Measurements from ENCODE around the gene CCR5.
A peak's percentile ranks its signal among the peaks of the same experiment; 100 is the strongest.
"Not testable (repeated sequence)": the region's sequence is repeated elsewhere in the genome, so short reads cannot be mapped to it uniquely, and the experiment has no call there.

Gene CCR5

DNA sequence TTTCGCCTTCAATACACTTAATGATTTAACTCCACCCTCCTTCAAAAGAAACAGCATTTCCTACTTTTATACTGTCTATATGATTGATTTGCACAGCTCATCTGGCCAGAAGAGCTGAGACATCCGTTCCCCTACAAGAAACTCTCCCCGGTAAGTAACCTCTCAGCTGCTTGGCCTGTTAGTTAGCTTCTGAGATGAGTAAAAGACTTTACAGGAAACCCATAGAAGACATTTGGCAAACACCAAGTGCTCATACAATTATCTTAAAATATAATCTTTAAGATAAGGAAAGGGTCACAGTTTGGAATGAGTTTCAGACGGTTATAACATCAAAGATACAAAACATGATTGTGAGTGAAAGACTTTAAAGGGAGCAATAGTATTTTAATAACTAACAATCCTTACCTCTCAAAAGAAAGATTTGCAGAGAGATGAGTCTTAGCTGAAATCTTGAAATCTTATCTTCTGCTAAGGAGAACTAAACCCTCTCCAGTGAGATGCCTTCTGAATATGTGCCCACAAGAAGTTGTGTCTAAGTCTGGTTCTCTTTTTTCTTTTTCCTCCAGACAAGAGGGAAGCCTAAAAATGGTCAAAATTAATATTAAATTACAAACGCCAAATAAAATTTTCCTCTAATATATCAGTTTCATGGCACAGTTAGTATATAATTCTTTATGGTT, at the start of gene CCR5:
Gene CCR5, plus strand, starts transcription at position 108 of the 680 bp plus-strand sequence. CDS start 1,957 bp downstream, outside the sequence.
- peak; percentile 44 for DNase-seq

DNA sequence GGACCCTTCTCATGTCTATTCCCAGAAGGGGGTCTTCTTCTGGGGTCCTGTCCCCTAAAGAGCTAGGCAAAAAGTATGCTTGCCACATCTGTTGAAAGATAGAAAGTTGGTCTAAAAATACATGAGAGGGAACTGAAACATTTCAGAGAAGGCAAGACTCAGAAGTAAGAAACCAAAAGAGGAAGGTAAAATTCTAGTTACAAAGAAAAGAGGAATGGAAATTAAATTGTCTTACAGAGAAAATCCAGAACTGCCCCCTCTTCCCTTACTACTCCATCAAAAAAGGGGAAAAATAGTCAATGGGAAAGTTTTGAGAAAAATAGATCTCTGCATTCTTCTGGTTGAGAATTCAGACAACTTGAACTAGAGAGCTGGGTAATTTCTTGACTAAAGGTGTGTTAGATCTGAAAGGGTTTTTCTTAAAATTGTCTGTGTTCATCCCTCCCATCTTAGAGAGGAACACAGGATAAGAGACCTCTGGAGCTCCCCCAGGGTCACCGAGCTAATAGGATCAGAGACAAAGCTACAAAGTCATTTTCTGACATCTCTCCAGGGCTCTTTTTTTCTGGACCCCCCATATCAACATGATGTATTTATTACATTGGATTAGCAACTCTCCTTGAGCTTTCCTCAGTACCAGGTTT, 49.2 kb upstream of the CCR5 start:
- DNase-seq: no peak

DNA sequence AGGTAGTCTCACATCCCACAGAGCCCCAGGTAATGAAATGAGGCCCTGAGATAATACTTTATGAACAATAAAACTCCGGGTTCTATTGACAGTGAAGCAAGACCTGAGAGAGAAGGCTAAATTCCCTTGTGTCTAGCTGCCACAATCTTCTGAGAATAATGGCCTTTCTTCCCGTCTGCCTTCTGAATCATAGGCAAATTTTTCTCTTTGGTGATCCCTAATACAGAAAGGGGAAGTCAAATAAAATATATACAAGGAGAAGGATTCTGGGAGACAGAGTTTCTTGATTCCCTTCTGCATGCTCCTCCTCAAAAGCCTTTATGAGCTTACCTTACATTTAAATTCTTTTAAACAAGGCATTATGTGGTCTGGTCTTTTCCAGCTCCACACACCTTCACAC, 46.7 kb upstream of the CCR5 start:
- no peak for DNase-seq

DNA sequence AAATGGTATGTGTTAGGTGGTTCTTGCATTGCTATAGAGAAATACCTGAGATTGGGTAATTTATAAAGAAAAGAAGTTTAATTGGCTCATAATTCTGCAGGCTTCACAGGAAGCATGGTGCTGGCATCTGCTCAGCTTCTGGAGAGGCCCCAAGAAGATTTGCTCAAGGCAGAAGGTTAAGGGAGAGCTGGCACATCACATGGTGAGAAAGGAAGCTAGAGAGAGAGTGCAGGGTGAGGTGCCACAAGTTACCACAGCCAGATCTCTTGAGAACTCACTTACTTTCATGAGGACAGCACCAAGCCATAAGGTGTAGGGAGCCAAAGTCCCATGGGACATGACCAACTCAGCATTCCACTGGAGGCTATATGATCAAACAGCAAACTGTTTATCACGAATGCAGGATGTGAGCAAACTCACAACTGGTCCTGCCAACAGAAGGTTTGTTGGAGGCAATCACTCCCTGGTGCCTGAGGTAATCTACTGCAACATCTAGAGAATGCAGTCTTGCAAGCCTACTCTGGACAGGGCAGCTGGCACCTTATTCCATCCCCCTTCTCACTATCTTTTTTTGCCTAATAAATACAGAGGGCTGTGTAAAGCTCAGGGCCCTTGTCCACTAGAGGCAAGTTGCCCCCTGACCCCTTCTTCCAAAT, 45.0 kb upstream of the CCR5 start:
- no peak for DNase-seq

DNA sequence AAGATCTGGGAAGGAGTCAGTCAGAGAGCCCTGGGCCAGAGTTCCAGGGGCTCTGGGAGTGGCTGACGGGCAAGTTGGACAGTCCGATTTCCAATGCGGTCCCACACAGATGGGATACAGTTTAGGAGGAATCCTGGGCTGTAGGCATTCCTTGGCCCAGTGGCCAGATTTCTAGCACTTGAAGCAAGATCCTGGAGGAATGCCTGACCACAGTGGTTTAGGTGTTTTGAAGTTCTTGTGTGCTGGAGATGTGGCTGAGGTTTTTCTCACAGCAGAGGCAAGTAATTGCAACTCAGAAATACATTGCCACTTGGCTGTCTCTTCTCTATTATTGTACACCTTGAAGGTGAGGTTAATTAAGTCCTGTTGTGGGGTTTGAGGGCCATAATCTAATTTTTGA, 40.1 kb upstream of the CCR5 start:
- DNase-seq: not testable (repeated sequence)

DNA sequence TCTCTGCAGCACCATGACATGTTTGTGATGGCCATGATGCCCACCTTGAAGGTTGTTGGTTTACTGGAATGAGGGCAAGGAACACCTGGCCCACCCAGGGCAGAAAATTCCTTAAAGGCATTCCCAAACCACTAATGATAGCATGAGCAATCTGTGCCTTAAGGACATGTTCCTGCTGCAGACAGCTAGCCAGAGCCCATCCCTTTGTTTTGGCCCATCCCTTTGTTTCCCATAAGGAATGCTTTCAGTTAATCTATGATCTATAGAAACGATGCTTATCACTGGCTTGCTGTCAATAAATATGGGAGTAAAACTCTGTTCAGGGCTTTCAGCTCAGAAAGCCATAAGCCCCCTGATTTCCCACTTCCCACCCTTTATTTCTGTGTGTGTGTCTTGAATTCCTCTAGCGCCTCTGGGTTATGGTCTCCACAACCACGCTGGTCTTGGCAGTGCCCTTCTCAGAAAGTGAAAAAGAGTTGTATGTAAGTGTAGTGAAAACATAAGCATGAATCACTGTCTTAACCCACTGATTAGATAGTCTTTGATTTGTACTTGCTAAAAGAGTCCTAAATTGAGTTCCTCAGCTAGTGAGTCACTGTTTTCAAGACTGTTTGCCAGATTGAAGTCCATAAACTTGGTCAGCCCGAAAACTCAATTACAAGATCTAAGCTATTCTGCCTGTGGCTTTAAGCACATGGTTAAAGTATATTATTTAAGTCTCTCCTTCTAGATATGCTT, 35.8 kb upstream of the CCR5 start:
- no peak for DNase-seq

DNA sequence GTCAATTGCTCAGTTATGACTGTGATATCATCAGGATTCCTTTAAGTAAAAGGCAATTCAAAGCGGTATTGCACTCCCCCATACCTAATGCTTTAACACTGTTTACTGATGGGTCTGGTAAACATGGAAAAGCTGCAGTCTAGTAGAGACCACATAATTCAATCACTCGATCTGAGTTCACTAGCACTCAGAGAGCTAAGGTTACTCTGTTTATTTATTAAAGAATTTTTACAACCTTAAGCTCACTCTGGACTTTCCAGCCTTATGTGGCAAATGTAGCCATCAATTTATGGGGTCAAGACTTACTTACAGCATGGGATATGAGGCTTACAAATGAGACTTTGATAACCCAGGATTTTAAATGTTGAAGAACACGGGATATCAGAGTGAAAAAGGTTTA, 35.2 kb upstream of the CCR5 start:
- no peak for DNase-seq

DNA sequence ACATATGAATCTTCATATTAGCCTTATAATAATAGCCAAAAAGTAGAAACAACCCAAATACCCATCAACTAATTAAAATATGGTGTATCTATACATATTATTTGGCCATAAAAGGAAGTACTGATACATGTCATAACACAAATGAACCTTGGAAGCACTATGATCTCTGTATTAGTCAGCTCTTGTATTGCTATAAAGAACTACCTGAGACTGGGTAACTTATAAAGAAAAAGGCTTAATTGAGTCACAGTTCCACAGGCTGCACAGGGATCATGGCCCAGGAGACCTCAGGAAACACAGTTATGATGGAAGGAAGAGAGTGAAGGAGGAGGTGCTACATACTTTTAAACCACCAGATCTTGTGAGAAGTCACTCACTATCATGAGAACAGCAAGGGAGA, 32.8 kb upstream of the CCR5 start:
- no peak for DNase-seq

DNA sequence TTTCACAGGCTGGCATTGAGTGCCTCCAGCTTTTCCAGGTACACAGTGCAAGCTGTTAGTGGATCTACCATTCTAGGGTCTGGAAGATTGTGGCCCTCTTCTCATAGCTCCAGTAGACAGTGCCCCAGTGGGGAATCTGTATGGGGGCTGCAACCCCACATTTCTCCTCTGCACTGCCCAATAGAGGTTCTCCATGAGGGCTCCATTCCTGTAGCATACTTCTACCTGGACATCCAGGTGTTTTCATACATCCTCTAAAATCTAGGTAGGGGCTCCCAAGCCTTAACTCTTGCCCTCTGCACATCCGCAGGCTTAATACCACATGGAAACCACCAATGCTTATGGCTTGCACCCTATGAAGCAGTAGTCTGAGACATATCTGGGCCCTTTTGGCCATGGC, 31.9 kb upstream of the CCR5 start:
- DNase-seq: no peak

DNA sequence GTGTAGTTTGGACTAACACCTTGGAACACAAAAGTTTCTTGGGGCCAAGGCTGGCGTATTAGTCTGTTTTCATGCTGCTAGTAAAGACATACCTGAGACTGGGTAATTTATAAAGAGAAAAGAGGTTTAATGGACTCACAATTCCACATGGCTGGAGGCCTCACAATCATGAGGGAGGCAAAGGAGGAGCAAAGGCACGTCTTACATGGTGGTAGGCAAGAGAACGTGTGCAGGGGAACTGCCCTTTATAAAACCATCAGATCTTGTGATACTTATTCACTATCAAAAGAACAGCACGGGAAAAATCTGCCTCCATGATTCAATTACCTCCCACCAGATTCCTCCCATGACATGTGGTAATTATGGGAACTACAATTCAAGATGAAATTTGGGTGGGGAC, 26.3 kb upstream of the CCR5 start:
- DNase-seq: no peak

DNA sequence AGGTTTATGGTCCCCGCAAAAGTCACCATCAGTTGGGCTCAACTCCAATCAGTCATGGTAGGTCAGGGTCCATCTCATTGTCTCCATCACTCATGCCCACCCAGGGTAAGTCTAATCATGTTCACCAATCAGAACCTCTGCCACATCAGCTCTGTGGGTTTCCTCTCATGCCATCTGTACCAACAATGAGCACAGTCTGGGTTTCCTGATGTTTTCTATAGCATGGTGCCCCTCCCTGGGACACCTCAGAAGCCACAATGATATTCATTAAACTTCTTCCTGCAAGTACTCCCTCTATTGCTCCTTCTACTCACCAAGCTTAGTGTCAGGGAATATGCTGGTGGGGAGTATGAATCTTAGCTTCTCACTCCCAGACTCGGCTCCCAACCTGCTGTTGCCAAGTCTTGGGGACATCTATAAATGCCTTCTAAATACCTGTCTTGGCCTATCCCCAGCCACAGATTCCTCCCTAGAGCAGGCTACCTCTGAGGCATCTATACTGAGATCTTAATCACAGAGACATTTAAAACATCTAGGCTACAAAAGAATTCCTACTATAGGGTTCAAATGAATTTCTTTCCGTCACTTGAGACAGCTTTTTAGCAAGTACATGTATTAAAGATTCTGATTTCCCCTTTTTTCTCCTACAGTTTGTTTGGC, 21.8 kb upstream of the CCR5 start:
- peak; percentile 24 for DNase-seq

DNA sequence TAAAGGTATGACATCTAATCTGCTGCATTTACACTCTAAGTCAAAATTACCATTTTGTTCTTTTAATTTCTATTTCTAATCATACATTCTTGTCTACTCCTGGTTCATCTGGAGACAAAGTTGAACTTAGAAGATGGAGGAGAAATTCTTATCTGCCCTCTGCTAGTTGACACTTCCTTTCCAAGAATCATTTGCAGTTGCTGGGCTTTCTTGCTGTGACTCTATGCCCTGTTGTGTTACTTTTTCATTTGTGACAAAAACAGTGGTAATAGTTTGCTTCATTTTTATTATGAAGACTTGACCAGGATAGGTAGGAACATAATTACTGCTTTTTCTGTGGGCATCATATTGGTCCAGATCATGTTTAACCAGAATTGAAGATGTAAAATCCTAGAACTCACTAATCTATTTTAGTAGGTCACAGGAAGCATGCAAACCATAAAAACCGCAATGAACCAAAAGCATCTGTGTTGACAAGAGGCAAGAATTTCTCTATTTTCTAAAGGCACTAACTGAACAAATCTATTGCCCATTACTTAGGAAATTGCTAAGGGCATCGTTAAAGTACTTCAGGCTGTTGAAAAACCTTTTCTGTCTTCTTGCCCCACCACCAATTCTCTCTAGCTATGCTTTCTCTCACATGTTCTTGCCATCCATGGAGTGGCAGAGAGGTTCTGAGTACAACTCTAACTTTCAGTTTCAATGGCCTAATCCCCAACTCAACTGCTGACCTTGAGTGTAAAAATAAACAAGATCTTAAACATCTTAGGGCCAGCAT, 21.1 kb upstream of the CCR5 start:
- DNase-seq: no peak

DNA sequence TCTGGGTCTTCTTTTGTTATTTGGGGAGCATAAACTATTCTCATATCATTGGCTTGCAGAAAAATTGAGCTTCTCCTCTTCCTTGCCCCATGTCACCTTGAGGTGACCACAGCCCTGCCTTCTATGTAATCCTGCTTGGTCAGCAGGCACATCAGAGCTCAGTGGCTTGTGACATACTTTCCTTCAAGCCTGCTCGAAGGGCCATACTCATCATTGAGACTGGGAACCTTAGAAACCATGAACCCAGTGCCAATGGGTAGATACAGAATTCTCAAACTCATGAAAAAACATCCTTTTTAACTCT, 20.5 kb upstream of the CCR5 start:
- DNase-seq: no peak

DNA sequence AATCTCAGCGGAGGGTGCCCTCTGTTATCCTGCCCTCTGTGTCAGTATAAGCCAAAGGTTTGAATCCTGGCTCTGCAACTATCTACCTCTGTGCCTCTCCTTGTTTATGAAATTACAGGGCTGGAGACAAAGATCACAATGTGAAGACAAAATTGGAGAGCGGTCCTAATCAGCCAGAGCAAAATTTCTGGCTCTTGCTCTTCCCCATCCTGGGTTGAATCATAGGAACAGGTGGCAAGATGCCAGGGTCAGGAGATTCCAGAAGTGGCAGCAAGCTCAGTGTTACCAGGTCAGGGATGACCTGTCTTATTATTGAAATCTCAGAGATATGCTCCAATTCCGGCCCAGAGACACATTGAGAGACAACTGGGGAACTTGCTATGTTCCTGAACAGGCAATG, 19.1 kb upstream of the CCR5 start:
- no peak for DNase-seq

DNA sequence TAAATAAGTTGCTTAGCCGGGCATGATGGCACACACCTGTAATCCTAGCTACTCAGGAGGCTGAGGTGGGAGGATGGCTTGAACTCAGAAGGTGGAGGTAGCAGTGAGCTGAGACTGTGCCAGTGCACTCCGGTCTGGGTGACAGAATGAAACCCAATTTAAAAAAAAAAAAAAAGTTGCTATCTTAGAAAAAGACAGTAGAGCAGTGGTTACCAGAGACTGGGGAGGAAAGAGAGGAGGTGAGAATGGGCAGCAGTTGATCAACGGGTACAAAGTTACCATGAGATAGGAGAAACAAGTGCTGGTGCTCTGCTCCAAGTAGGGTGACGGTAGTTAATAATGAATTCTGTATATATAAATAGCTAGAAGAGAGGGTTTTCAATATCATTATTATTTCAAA, 17.7 kb upstream of the CCR5 start:
- no peak for DNase-seq

DNA sequence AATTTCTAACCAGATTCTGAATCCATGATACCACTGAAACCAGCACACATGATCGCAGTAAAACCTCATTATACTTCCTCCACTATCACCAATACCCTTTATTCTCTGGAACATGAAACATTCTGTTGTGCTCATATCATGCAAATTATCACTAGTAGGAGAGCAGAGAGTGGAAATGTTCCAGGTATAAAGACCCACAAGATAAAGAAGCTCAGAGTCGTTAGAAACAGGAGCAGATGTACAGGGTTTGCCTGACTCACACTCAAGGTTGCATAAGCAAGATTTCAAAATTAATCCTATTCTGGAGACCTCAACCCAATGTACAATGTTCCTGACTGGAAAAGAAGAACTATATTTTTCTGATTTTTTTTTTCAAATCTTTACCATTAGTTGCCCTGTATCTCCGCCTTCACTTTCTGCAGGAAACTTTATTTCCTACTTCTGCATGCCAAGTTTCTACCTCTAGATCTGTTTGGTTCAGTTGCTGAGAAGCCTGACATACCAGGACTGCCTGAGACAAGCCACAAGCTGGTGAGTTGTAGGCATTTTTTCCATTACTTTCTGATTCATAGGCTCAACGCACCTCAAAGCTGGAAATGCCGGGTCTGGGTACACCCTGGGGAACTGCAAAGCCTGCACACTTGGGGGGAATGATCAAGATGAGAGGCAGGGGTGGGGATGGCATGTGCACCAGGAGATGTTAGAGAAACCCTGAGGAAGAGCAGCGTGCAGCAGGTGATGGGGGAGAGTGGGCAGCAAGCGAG, 16.9 kb upstream of the CCR5 start, which contains the start of gene CCR2:
Gene CCR2, plus strand, starts transcription at position 465 of the 764 bp plus-strand sequence. CDS start 3,417 bp downstream, outside the sequence.
- DNase-seq: peak; percentile 23

DNA sequence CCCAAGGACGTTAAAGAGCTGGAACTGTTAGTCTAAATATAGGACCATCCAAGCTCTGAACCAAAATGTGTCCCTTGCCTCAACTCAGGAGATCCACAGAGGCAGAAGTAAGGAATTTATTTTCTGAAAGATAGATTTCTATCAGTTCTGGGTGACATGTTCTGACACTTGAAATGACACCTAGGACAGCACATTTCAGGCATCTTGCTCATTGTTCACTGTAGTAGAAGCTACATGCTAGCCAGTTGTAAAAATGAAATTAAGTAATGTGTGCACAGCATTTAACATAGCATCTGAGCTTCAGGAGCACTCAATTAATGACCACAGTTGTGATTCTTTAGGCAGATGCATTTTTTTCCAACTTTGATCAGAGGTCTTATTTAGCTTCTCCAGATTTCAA, 16.3 kb upstream of the CCR5 start:
- DNase-seq: no peak

DNA sequence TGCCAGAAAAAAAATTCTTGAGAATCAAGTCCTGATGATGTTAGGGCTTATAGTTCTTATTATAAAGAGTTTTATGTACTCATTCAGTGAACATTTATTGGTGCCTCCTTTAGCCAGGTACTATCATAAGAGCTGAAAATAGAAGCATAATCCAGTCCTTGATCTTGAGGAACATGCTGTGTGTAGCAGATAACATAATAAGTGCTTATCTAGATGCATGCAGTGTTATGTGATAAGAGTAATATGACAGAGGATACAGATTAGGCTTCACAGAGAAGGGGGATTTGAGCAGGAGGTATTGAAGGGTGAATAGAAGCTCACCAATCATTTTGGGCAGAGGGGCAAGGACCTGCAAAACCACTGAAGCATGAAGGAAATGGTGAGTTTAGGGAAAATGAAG, 15.8 kb upstream of the CCR5 start:
- no peak for DNase-seq

DNA sequence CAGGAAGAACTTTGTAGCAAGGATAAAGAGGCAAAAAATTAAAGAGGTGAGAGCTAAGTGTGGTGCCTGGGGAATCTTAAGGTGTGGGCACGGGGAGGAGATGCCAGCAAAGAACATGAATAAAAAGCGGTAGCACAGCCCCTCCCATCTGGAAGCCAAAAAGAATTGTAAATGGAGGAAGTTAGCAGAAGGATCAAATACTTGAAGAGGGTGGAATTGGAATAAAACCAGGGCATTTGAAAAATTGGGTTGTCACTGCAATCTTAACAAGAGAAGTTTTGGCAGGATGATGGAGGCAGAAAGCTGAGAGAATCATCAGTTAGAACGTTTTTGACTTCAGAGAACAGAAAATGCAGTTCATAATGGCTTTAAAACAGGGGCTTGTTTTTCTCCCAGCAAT, 14.5 kb upstream of the CCR5 start:
- DNase-seq: no peak

DNA sequence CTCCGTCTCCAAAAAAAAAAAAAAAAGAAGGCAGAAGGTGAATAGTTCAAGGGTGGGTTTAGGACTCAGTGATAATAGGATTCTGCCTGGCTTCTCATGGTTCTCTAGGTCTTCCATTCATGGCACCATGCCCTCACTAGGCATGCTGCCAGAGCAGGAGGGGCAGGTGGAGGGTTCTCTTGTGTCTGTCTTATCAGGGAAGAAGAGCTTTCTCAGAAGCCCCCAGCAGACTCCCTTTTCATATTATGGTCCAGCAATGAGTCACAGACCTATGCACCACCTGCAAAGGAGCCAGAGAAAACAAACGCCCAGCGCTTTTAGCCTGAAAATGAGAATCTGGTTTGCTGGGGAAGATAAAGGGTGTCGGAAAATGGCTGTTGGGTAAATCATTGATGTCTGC, 13.8 kb upstream of the CCR5 start:
- no peak for DNase-seq

DNA sequence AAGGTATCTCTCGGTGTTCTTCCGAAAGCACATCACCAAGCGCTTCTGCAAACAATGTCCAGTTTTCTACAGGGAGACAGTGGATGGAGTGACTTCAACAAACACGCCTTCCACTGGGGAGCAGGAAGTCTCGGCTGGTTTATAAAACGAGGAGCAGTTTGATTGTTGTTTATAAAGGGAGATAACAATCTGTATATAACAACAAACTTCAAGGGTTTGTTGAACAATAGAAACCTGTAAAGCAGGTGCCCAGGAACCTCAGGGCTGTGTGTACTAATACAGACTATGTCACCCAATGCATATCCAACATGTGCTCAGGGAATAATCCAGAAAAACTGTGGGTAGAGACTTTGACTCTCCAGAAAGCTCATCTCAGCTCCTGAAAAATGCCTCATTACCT, 12.3 kb upstream of the CCR5 start:
- no peak for DNase-seq

Data from CD4-positive, alpha-beta T cell treated with Interleukin-17A for 4 hours (primary cell).